GM19438 (cell line): ENCODE measurements around the gene RNFT2.
"Not testable (repeated sequence)": the region's sequence is repeated elsewhere in the genome, so short reads cannot be mapped to it uniquely, and the experiment has no call there.

ENCODE experiments used
- ATAC-seq: cut with Tn5 transposase; IDR thresholded peaks from one replicate; pipeline ENCODE4 v1.9.1; 2021; ENCODE audit warnings: low read depth; ENCODE audit not compliant: unreplicated experiment

Gene RNFT2

DNA sequence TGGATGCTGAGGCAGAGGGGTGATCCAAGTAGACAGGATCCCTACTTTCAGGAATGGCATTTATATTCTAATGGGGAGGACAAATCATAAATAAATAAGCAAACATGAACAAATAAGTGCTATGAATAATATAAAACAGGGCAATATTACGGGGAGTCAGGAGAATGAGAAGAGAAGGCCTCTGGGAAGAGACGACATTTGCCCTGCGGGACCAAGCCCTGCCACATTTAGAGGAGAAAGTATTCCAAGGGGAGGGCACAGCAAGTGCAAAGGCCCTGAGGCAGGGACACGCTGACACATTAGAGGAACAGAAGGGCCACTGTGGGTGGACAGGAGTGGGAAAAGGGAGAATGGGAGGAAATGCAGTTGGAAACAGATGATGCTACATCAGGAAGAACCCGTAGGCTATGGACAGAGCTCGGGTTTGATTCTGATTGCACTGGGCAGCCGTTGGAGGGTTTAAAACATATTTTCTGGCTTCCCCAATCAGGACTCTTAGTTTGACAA, 1.3 kb downstream of the RNFT2 start:
- ATAC-seq = no peak

DNA sequence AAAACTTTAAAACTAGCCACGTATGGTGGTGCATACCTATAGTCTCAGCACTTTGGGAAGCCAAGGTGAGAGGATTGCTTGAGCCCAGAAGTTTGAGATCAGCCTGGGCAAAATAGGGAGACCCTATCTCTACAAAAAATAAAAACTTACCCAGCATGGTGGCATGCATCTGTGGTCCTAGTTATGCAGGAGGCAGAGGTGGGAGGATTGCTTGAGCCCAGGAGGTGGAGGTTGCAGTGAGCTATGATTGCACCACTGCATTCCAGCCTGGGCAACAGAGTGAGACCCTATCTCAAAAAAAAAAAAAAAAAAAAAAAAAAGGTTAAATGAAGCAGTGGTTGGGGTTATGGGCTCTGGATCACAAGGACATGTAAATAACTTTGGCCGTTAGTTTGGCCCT, 4.7 kb downstream of the RNFT2 start:
- not testable (repeated sequence) for ATAC-seq

- no peak for ATAC-seq
These were observed 6.7 kb downstream of the RNFT2 start for GRCh38 chr12:116744766-116745165.

GRCh38 chr12:116745554-116745953, 7.4 kb downstream of the RNFT2 start:
- ATAC-seq = no peak

- ATAC-seq = no peak
These were observed 11.8 kb downstream of the RNFT2 start for GRCh38 chr12:116749884-116750283.

DNA sequence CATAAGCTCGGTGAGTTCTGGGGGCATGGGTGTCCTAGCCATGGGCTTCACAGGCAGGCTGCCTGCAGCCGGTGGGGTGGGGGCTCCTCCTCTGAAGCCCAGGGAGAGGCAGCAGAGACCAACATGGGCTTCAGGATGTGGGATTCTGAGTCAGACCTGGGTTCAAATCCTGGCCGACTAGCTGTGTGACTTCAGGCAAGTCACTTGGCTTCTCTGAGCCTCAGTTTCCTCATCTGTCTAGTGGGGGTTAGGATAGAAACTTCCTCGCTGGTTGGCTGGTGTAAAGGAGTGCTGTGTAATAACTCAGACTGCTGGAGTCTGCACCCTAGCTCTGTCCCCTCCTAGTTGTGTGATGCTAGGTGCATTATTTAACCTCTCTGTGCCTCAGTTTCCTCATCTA, 12.2 kb downstream of the RNFT2 start:
- ATAC-seq = no peak

GRCh38 chr12:116754097-116754496, 16.0 kb downstream of the RNFT2 start:
- ATAC-seq = not testable (repeated sequence)

GRCh38 chr12:116754783-116755182, 16.7 kb downstream of the RNFT2 start:
- ATAC-seq = not testable (repeated sequence)

GRCh38 chr12:116759783-116760621, 21.9 kb downstream of the RNFT2 start:
- no peak for ATAC-seq

- ATAC-seq = no peak
These were observed 22.5 kb downstream of the RNFT2 start for GRCh38 chr12:116760622-116761020.

DNA sequence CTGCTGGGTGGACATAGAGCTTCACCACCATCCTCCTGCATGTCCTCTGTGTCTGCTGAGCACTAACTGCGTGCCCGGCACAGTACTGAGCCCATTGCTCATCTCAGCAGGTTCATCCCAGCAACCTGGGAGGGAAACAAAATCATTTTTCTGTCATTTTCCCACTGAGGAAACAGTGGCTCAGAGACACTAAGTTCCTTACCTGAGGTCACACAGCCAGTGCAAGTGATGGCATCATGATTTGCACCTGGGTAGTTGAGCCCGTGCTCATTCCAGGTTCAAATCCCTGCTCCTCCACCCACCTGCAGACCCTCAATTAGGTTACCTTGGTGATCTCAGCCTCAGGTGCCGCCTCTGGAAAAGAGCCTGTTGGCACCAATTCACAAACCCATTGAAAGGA, 23.4 kb downstream of the RNFT2 start:
- ATAC-seq = no peak

- no peak for ATAC-seq
These were observed 27.2 kb downstream of the RNFT2 start for GRCh38 chr12:116765271-116765670.

- ATAC-seq = no peak
These were observed 28.2 kb downstream of the RNFT2 start for GRCh38 chr12:116766285-116766684.

- ATAC-seq = no peak
These were observed 28.6 kb downstream of the RNFT2 start for GRCh38 chr12:116766746-116767145.

DNA sequence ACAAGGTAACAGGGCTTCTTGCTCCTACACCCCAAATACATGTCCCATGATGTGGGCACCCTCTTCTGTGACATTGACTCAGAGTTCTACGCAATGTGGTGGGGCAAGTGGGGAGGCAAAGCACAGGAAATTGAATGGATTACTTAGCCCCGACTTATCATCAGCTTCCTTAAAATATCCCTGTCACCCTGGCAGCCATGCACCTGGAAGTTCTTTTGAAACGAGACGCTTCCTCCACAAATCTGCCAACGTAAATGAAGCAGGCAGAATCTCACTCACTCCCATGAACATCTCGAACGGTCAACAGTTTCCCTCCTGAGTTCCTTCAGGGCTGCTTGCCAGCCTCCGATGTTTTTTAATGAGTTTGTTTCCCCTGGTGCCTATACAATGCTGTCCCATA, 33.5 kb downstream of the RNFT2 start:
- no peak for ATAC-seq

DNA sequence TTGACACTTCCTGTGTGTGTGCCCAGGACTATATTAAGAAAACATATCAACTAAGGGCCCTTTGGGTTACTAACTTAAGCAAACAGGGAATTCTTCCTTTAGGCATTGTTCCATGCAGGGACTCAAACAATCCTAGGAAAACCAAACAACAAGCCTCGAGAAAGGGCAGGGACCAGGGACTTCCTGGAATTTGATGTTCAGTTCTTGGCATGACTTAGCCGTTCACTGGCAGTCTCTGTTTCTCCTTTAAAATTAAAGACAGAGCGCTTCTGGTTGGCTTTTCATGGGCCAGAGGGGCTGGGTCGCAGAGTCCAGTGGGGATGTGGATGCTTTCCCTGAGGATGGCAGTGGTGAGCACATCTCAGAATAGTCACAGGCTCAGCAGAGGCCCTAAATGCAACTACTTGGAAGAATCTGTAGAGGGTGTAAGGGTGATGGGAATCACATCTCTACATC, 35.2 kb downstream of the RNFT2 start:
- ATAC-seq = no peak

- ATAC-seq = no peak
These were observed 35.9 kb downstream of the RNFT2 start for GRCh38 chr12:116774020-116774419.

- no peak for ATAC-seq
These were observed 39.1 kb downstream of the RNFT2 start for GRCh38 chr12:116777245-116777644.

DNA sequence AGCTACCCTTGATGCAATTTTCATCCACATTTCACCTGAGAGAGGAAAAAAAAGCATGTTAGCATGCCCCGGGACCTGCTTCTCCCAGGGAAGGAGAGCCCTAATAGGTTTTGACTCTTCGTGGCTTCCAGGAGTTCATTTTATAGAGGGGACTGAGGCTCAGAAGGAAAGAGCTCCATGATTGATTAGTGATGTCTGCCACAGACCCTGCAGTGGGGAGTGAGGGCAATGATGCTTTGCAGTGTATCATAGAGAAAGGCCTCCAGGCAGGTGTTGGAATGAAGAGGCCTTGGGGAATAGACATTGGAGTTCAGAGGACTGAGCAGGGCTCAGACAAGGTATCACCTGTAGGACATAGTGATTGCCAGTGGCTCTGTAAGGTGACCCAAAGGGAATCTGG, 41.5 kb downstream of the RNFT2 start:
- no peak for ATAC-seq

DNA sequence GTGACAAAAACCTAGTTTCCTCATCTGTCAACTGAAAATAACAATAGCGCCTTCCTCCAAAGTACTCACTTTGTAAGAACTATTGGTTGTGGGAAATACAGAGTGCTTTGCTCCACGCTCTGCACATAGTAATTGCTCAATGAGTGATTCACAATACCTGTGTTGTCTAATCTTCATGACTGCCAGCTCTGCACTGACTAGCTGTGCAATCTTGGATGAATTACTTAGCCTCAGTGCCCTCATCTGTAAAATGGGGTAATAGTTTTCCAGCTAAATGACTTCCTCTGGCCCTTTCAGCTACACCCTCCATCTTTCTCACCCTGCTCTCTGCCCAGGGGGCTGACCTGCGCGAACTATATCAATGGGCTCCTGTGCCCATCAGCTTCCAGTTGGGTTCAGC, 42.8 kb downstream of the RNFT2 start:
- no peak for ATAC-seq

GRCh38 chr12:116783525-116784237, 45.6 kb downstream of the RNFT2 start:
- ATAC-seq = no peak

DNA sequence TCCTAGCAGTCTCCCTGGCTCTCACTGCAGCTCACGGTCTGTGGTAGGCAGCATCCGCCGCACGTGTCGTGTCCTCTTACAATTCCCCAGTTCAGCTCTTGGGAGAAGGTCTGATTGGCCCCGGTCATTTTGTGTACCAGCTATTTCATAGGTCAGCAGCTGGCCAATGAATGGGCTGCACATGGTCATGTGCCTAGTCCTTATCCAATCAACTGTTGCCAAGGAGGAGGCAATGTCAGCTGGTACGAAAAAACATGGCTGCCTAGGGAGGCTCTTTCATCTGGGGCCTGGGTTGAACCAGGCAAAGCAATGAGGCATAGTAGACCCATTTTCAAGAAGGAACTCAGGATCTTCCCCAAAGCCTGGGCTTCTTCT, 46.1 kb downstream of the RNFT2 start:
- ATAC-seq = no peak
